ENCODE measurements around the gene TP53I13. TPM values are rescaled to one million over a fixed set of nuclear protein-coding genes. Genes with fewer than 3 reads are reported as not detected.
A peak's percentile ranks its signal among the peaks of the same experiment; 100 is the strongest.

Gene TP53I13
- total RNA-seq, 1 experiment from 2014 or later: 29.6 TPM

- H3K9me3 Mint-ChIP-seq (ENCODE audit: unreplicated experiment): no peaks in the 10 kb centered on the region
Measured at GRCh38 chr17:29620779-29621500, 52.4 kb downstream of the TP53I13 start.

GRCh38 chr17:29621751-29622194, 53.3 kb downstream of the TP53I13 start:
- BruUV-seq (replicated peaks): no TSS peak
- intact Hi-C loops (cut with micrococcal nuclease): no loop called here
- H3K4me3 Mint-ChIP-seq (ENCODE audit: unreplicated experiment): peak overlapping the region; percentile 63
- CTCF ChIA-PET: interaction anchor here (0.7 to 0.9 kb wide), 2 partner anchors 30 to 47 kb away, joined by 3 read pairs; no protein-coding TSS in a partner anchor
- POLR2A ChIA-PET: interaction anchor here (1.3 kb wide), 1 partner anchor 21 kb away, joined by 3 read pairs; no protein-coding TSS in a partner anchor
- H3K27me3 Mint-ChIP-seq (ENCODE audit: insufficient read depth, unreplicated experiment): no peaks in the 10 kb centered on the region
- no peak overlapping the region for H3K27ac Mint-ChIP-seq (ENCODE audit: low read depth, unreplicated experiment)
- peaks cover 9% of the 10 kb centered on the region for H3K36me3 Mint-ChIP-seq (ENCODE audit: insufficient read depth, unreplicated experiment)
- peaks cover 49% of the 10 kb centered on the region for H3K4me1 Mint-ChIP-seq (ENCODE audit: insufficient read depth, unreplicated experiment)
- no peaks in the 10 kb centered on the region for H3K9me3 Mint-ChIP-seq (ENCODE audit: unreplicated experiment)
- TF ChIP-seq CTCF (IDR thresholded peaks at IDR 0.05; ENCODE audit: unreplicated experiment): no peak
- no peak for DNase-seq (ENCODE audit: unreplicated experiment)

More at GRCh38 chr17:29620779-29621500, 52.4 kb downstream of the TP53I13 start:
- no peak for DNase-seq (ENCODE audit: unreplicated experiment)
- POLR2A ChIA-PET: interaction anchor here (0.6 to 1.3 kb wide), 5 partner anchors 12 to 672 kb away, joined by 3 read pairs; no protein-coding TSS in a partner anchor
- Mint-ChIP-seq H3K36me3 (ENCODE audit: insufficient read depth, unreplicated experiment) (peaks cover 9% of the 10 kb centered on the region), H3K4me1 (ENCODE audit: insufficient read depth, unreplicated experiment) (peaks cover 48% of the 10 kb centered on the region), H3K27ac (ENCODE audit: low read depth, unreplicated experiment) (no peak overlapping the region), H3K27me3 (ENCODE audit: insufficient read depth, unreplicated experiment) (no peaks in the 10 kb centered on the region), H3K4me3 (ENCODE audit: unreplicated experiment) (no peak overlapping the region)
- no TSS peak for BruUV-seq (replicated peaks)
- TF ChIP-seq CTCF (IDR thresholded peaks at IDR 0.05; ENCODE audit: unreplicated experiment): no peak
- intact Hi-C loops (cut with micrococcal nuclease): no loop called here
- CTCF ChIA-PET: interaction anchor here (0.5 to 0.9 kb wide), 3 partner anchors 30 to 179 kb away, joined by 3 to 5 read pairs (median 3); no protein-coding TSS in a partner anchor

Other genes starting within 250 kb of the TP53I13 start
- gene TAOK1, start 178.3 kb upstream of the TP53I13 start, total RNA-seq (2022): 68.7 and 84.2 TPM in 2 replicates
- 2.8 and 4.9 TPM in 2 replicates for gene ABHD15, start 1.7 kb upstream of the TP53I13 start, total RNA-seq (2022)
- 49.0 and 52.6 TPM in 2 replicates for gene GIT1, start 20.9 kb downstream of the TP53I13 start, total RNA-seq (2022)
- 14.4 and 17.9 TPM in 2 replicates for gene ANKRD13B, start 24.4 kb downstream of the TP53I13 start, total RNA-seq (2022)
- gene CORO6, start 54.2 kb downstream of the TP53I13 start, total RNA-seq (2022): 1.4 and 1.6 TPM in 2 replicates